H9 (cell line): ENCODE measurements around the gene RASA3. TPM values are rescaled to one million over a fixed set of nuclear protein-coding genes. Genes with fewer than 3 reads are reported as not detected.

Experiments
- DNase-seq: peaks from one replicate; pipeline ENCODE4 v3.0.0-alpha.2; 2017
- H2AFZ ChIP-seq: one replicate; pipeline ENCODE4 v1.6.1; 2013; ENCODE audit warnings: mild to moderate bottlenecking, low read length, control low read depth, moderate library complexity
- H2AK5ac ChIP-seq: 2 replicates; pipeline ENCODE4 v1.6.1; 2013; ENCODE audit warnings: low read length, control low read depth, mixed read lengths; ENCODE audit not compliant: insufficient read length
- H2BK120ac ChIP-seq: one replicate; pipeline ENCODE4 v1.6.1; 2013; ENCODE audit warnings: low read depth, mild to moderate bottlenecking, low read length, control low read depth, inconsistent platforms; ENCODE audit not compliant: poor library complexity, severe bottlenecking
- H2BK12ac ChIP-seq: 2 replicates; pipeline ENCODE4 v1.6.1; 2013; ENCODE audit warnings: low read length, control low read depth, mixed read lengths, low read depth; ENCODE audit not compliant: insufficient read length
- H2BK15ac ChIP-seq: 2 replicates; pipeline ENCODE4 v1.6.1; 2013; ENCODE audit warnings: low read depth, low read length, control low read depth
- H2BK20ac ChIP-seq: one replicate; pipeline ENCODE4 v1.6.1; 2013; ENCODE audit warnings: low read depth, mild to moderate bottlenecking, low read length, control low read depth, inconsistent platforms; ENCODE audit not compliant: poor library complexity, severe bottlenecking
- H2BK5ac ChIP-seq: 2 replicates; pipeline ENCODE4 v1.6.1; 2013; ENCODE audit warnings: low read length, control low read depth, mixed read lengths; ENCODE audit not compliant: insufficient read length
- H3K14ac ChIP-seq: 2 replicates; pipeline ENCODE4 v1.6.1; 2013; ENCODE audit warnings: low read length, control low read depth; ENCODE audit not compliant: insufficient read depth
- H3K18ac ChIP-seq: 2 replicates; pipeline ENCODE4 v1.6.1; 2013; ENCODE audit warnings: low read depth, mild to moderate bottlenecking, mixed read lengths, low read length, control low read depth; ENCODE audit not compliant: insufficient read length
- H3K23ac ChIP-seq: 2 replicates; pipeline ENCODE4 v1.6.1; 2013; ENCODE audit warnings: low read length, control low read depth, mixed read lengths, low read depth; ENCODE audit not compliant: insufficient read length
- H3K23me2 ChIP-seq: 2 replicates; pipeline ENCODE4 v1.6.1; 2013; ENCODE audit warnings: low read depth, mild to moderate bottlenecking, mixed read lengths, low read length, control low read depth; ENCODE audit not compliant: insufficient read length, poor library complexity, severe bottlenecking
- H3K27ac ChIP-seq: 2 replicates; pipeline ENCODE4 v1.5.1; 2013; ENCODE audit warnings: low read length, control low read depth, mixed read lengths, low read depth; ENCODE audit not compliant: insufficient read length
- H3K27me3 ChIP-seq: 2 replicates; pipeline ENCODE4 v1.6.1; 2013; ENCODE audit warnings: low read length, control low read depth, inconsistent platforms; ENCODE audit not compliant: insufficient read depth
- H3K4ac ChIP-seq: 2 replicates; pipeline ENCODE4 v1.6.1; 2013; ENCODE audit warnings: low read depth, mild to moderate bottlenecking, control low read depth, inconsistent platforms, low read length, moderate library complexity
- H3K4me1 ChIP-seq: 2 replicates; pipeline ENCODE4 v1.6.1; 2013; ENCODE audit warnings: low read length, control low read depth, inconsistent platforms; ENCODE audit not compliant: insufficient read depth
- H3K4me2 ChIP-seq: 2 replicates; pipeline ENCODE4 v1.6.1; 2013; ENCODE audit warnings: low read length, control low read depth, mixed read lengths; ENCODE audit not compliant: insufficient read length, insufficient read depth
- H3K56ac ChIP-seq: 2 replicates; pipeline ENCODE4 v1.6.1; 2013; ENCODE audit warnings: low read depth, mild to moderate bottlenecking, mixed read lengths, low read length, control low read depth; ENCODE audit not compliant: insufficient read length
- H3K79me1 ChIP-seq: 2 replicates; pipeline ENCODE4 v1.6.1; 2013; ENCODE audit warnings: low read depth, mild to moderate bottlenecking, moderate library complexity, low read length, control low read depth, inconsistent platforms; ENCODE audit not compliant: insufficient read depth, poor library complexity, severe bottlenecking
- H3K79me2 ChIP-seq: 2 replicates; pipeline ENCODE4 v1.6.1; 2013; ENCODE audit warnings: low read length, control low read depth, inconsistent platforms; ENCODE audit not compliant: insufficient read depth
- H3K9ac ChIP-seq: 2 replicates; pipeline ENCODE4 v1.6.1; 2013; ENCODE audit warnings: low read length, control low read depth, mixed read lengths; ENCODE audit not compliant: insufficient read length; ENCODE audit errors: extremely low read depth
- H3K9me3 ChIP-seq: one replicate; pipeline ENCODE4 v1.6.1; 2013; ENCODE audit warnings: low read depth, low read length, inconsistent platforms; ENCODE audit not compliant: control insufficient read depth
- H3T11ph ChIP-seq: one replicate; pipeline ENCODE4 v1.6.1; 2013; ENCODE audit warnings: mild to moderate bottlenecking, low read length, control low read depth, inconsistent platforms
- H4K20me1 ChIP-seq: one replicate; pipeline ENCODE4 v1.6.1; 2013; ENCODE audit not compliant: control insufficient read depth, insufficient read length, insufficient read depth
- H4K5ac ChIP-seq: 2 replicates; pipeline ENCODE4 v1.6.1; 2013; ENCODE audit warnings: low read depth, mild to moderate bottlenecking, mixed read lengths, low read length, control low read depth; ENCODE audit not compliant: insufficient read length
- H4K8ac ChIP-seq: replicated peaks from 2 replicates; pipeline ENCODE4 v1.6.1; 2013; ENCODE audit warnings: low read length, control low read depth, mixed read lengths, low read depth; ENCODE audit not compliant: insufficient read length
- H4K91ac ChIP-seq: 2 replicates; pipeline ENCODE4 v1.6.1; 2013; ENCODE audit warnings: low read depth, mild to moderate bottlenecking, moderate library complexity, mixed read lengths, low read length, control low read depth; ENCODE audit not compliant: insufficient read length
- H3K27ac Mint-ChIP-seq, 3 experiments: 2 replicates in 2 of 3; 3 replicates in 1 of 3; pipeline ENCODE4 v1.8.0; 2020 to 2021; ENCODE audit warnings: mixed read lengths in 3 of 3, mild to moderate bottlenecking in 1 of 3, moderate library complexity in 1 of 3
- H3K27me3 Mint-ChIP-seq: 2 replicates; pipeline ENCODE4 v1.8.0; 2021; ENCODE audit warnings: low read depth, mild to moderate bottlenecking, moderate library complexity, mixed read lengths
- H3K36me3 Mint-ChIP-seq, 3 experiments: 2 replicates in 2 of 3; 3 replicates in 1 of 3; pipeline ENCODE4 v1.8.0; 2020 to 2021; ENCODE audit warnings: low read depth in 3 of 3, mixed read lengths in 3 of 3; ENCODE audit not compliant: insufficient read depth in 1 of 3
- H3K4me1 Mint-ChIP-seq, 2 experiments: 2 replicates each; pipeline ENCODE4 v1.8.0; 2020; ENCODE audit warnings: mixed read lengths in 2 of 2
- H3K4me3 Mint-ChIP-seq, 2 experiments: 2 replicates in 1 of 2; 3 replicates in 1 of 2; pipeline ENCODE4 v1.8.0; 2020 to 2021; ENCODE audit warnings: mild to moderate bottlenecking in 2 of 2, mixed read lengths in 2 of 2, moderate library complexity in 1 of 2
- H3K9me3 Mint-ChIP-seq, 2 experiments: 2 replicates in 1 of 2; 3 replicates in 1 of 2; pipeline ENCODE4 v1.8.0; 2020; ENCODE audit warnings: mild to moderate bottlenecking in 2 of 2, mixed read lengths in 2 of 2, moderate library complexity in 1 of 2
- CTCF ChIP-seq: fragments of 200-600 bp; sonication (generic); conservative IDR thresholded peaks from 3 replicates; pipeline ENCODE4 v1.8.0; 2021; ENCODE audit warnings: antibody characterized with exemption, mild to moderate bottlenecking
- WGBS: extraction: QIAGEN DNeasy Blood & Tissue Kit; methylation state at CpG from one replicate; pipeline ENCODE4 v1.1.7; 2013; ENCODE audit warnings: missing lambda C conversion rate, low lambda C conversion rate, mixed read lengths; ENCODE audit not compliant: insufficient read length; ENCODE audit errors: extremely low coverage; 5-methylcytosine and 5-hydroxymethylcytosine counted together
- total RNA-seq: library from RNA; stranded (reverse); gene quantifications from 2 replicates; pipeline ENCODE4 v1.2.1, GENCODE V29; 2021

The RASA3 gene
- total RNA-seq, 1 experiment from 2014 or later = 12.3 TPM

GRCh38 chr13:114101358-114102130 is 30.9 kb downstream of the RASA3 start:
- Histone ChIP-seq H3K14ac (no peak overlapping the region; the same call in 1 of the 2 replicates), H3K27me3 (no peaks in the 10 kb centered on the region), H3K27ac (no peak overlapping the region), H4K20me1 (no peaks in the 10 kb centered on the region), H3K4me2 (no peak overlapping the region), H3T11ph (no peak overlapping the region), H2BK20ac (no peak overlapping the region), H3K18ac (peak overlapping the region; percentile 32), H4K5ac (no peak overlapping the region), H3K4me1 (no peaks in the 10 kb centered on the region), H2AFZ (no peak overlapping the region), H4K91ac (no peak overlapping the region), H3K79me2 (no peaks in the 10 kb centered on the region; the same call in 1 of the 2 replicates), H3K9ac (no peak overlapping the region), H2BK5ac (no peak overlapping the region), H3K56ac (no peak overlapping the region), H3K23ac (no peak overlapping the region), H2BK120ac (no peak overlapping the region), H4K8ac (no peak overlapping the region), H2AK5ac (no peak overlapping the region), H3K79me1 (no peaks in the 10 kb centered on the region), H3K4ac (no peak overlapping the region), H2BK12ac (no peak overlapping the region), H3K9me3 (no peaks in the 10 kb centered on the region), H2BK15ac (no peak overlapping the region), H3K23me2 (no peaks in the 10 kb centered on the region)
- no peaks in the 10 kb centered on the region; the same call in 1 of the 2 replicates for H3K27me3 Mint-ChIP-seq
- H3K36me3 Mint-ChIP-seq = peaks cover 0 to 2% (median 0%) of the 10 kb centered on the region in 3 experiments; a peak in 3 of 7 replicates
- WGBS = no CpG with 5 or more reads among the region's 27 CpGs
- no peak overlapping the region; a peak in 2 of 7 replicates for H3K27ac Mint-ChIP-seq
- no peak for TF ChIP-seq CTCF
- DNase-seq = no peak
- H3K4me1 Mint-ChIP-seq = peaks cover 9 to 18% of the 10 kb centered on the region in 2 experiments
- peaks cover 3 to 6% of the 10 kb centered on the region in 2 experiments; a peak in 3 of 5 replicates for H3K9me3 Mint-ChIP-seq
- H3K4me3 Mint-ChIP-seq = no peak overlapping the region
